Activated T-cell treated with anti-CD3 and anti-CD28 coated beads, Interleukin-2, amount 50 U/mL, for 24 hours (primary cell): Measurements from ENCODE around the gene DDR1.
"Not testable (repeated sequence)": the region's sequence is repeated elsewhere in the genome, so short reads cannot be mapped to it uniquely, and the experiment has no call there.

ENCODE experiments used
- DNase-seq: peaks from one replicate; pipeline ENCODE4 v3.0.0-alpha.2; 2020
- H3K27ac Mint-ChIP-seq: 2 replicates; pipeline ENCODE4 v1.8.0; 2020; ENCODE audit warnings: mild to moderate bottlenecking, mixed read lengths
- H3K27me3 Mint-ChIP-seq: 2 replicates; pipeline ENCODE4 v1.8.0; 2020; ENCODE audit warnings: mixed read lengths
- H3K36me3 Mint-ChIP-seq: 2 replicates; pipeline ENCODE4 v1.8.0; 2020; ENCODE audit warnings: low read depth, mixed read lengths
- H3K4me1 Mint-ChIP-seq: 2 replicates; pipeline ENCODE4 v1.8.0; 2020; ENCODE audit warnings: low read depth, mixed read lengths
- H3K4me3 Mint-ChIP-seq: 2 replicates; pipeline ENCODE4 v1.8.0; 2020; ENCODE audit warnings: mild to moderate bottlenecking, moderate library complexity, mixed read lengths
- H3K9me3 Mint-ChIP-seq: 2 replicates; pipeline ENCODE4 v1.8.0; 2020; ENCODE audit warnings: mixed read lengths

The DDR1 gene

DNA sequence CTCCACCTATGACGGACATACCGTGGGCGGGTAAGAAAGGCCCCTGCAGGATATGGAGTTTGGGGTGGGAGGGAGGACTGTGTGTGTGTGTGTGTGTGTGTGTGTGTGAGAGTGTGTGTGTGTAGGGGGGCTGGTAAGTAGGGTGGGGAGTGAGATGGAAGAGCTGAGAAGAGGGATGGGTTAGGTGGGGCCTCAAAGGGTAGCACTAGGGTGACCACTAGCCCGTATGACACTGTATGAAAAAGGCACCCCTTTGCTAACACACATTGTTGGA is 7.1 kb downstream of the DDR1 start:
- no peaks in the 10 kb centered on the region for H3K27me3 Mint-ChIP-seq
- no peaks in the 10 kb centered on the region for H3K9me3 Mint-ChIP-seq
- H3K36me3 Mint-ChIP-seq, result peaks cover 5% of the 10 kb centered on the region
- peaks cover 6% of the 10 kb centered on the region for H3K4me1 Mint-ChIP-seq
- H3K27ac Mint-ChIP-seq, result no peak overlapping the region
- no peak overlapping the region for H3K4me3 Mint-ChIP-seq
- no peak for DNase-seq

DNA sequence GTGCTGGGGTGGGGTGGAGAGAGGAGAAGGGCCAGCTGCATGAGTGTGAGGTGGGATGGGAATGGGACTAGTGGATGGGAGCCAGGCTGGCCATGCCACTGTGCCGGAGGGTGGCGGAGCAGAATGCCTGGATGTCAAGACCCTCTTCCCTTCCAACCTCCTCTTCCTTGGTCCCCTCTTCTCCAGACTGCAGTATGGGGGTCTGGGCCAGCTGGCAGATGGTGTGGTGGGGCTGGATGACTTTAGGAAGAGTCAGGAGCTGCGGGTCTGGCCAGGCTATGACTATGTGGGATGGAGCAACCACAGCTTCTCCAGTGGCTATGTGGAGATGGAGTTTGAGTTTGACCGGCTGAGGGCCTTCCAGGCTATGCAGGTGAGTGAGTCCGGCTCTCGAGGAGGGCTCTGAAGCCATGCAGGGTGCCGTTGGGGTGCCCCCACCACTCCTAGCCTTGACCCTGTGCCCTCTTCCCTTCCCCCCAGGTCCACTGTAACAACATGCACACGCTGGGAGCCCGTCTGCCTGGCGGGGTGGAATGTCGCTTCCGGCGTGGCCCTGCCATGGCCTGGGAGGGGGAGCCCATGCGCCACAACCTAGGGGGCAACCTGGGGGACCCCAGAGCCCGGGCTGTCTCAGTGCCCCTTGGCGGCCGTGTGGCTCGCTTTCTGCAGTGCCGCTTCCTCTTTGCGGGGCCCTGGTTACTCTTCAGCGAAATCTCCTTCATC is 7.7 kb downstream of the DDR1 start:
- no peak overlapping the region for H3K4me3 Mint-ChIP-seq
- H3K4me1 Mint-ChIP-seq, result no peaks in the 10 kb centered on the region
- H3K36me3 Mint-ChIP-seq, result peaks cover 9% of the 10 kb centered on the region
- no peaks in the 10 kb centered on the region for H3K9me3 Mint-ChIP-seq
- no peaks in the 10 kb centered on the region for H3K27me3 Mint-ChIP-seq
- DNase-seq, result no peak
- H3K27ac Mint-ChIP-seq, result no peak overlapping the region

DNA sequence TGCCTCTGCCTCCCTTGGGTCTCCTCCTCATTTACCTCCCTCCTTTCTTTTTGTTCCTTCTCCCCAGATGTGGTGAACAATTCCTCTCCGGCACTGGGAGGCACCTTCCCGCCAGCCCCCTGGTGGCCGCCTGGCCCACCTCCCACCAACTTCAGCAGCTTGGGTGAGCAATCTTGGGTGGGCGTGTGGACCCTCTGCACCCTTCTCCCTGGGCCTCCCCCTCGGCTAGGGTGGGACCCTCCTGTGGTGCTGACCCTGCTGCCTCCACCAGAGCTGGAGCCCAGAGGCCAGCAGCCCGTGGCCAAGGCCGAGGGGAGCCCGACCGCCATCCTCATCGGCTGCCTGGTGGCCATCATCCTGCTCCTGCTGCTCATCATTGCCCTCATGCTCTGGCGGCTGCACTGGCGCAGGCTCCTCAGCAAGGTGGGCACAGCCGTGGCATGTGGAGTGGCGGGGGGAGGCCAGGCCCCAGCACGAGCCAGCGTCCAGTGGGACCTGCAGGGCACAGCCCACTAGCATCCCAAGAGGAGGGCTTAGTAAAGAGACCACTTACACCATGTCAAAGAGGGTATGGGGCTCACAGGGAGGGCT is 8.8 kb downstream of the DDR1 start:
- Mint-ChIP-seq H3K27ac (no peak overlapping the region), H3K4me1 (no peaks in the 10 kb centered on the region), H3K9me3 (no peaks in the 10 kb centered on the region), H3K4me3 (no peak overlapping the region), H3K36me3 (peaks cover 12% of the 10 kb centered on the region), H3K27me3 (no peaks in the 10 kb centered on the region)
- no peak for DNase-seq

DNA sequence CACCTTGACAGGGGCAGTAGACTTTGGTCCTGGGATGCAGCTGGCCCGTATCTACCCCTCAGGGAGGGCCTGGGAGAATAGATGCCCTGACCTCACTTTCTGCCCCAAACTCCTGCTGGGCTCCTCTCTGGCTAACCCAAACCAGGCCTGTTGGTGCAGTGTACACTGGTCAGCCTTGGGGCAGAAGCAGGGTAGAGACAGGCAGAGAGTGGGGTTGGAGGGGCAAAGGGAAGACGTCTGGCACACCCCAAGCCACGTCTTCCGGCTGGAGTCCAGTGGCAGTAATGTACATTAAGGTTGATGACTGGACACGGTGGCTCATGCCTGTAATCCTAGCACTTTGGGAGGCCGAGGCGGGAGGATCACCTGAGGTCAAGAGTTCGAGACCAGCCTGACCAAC is 9.3 kb downstream of the DDR1 start:
- no peak for DNase-seq
- Mint-ChIP-seq H3K27ac (no peak overlapping the region), H3K9me3 (no peaks in the 10 kb centered on the region), H3K27me3 (no peaks in the 10 kb centered on the region), H3K36me3 (peaks cover 16% of the 10 kb centered on the region), H3K4me3 (no peak overlapping the region), H3K4me1 (no peaks in the 10 kb centered on the region)

DNA sequence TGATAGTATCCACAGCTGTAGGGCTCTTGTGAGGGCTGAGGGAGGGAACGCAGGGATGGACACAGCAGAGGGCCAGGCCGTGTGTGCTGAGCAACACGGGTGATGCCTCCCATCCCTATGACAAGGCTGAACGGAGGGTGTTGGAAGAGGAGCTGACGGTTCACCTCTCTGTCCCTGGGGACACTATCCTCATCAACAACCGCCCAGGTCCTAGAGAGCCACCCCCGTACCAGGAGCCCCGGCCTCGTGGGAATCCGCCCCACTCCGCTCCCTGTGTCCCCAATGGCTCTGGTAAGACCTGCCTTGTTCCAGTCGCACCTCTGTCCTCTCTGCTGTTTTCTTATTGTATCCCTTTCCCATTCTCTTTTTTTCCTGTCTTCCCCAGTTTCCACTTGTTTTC is 10.1 kb downstream of the DDR1 start:
- Mint-ChIP-seq H3K36me3 (peaks cover 20% of the 10 kb centered on the region), H3K9me3 (no peaks in the 10 kb centered on the region), H3K4me3 (no peak overlapping the region), H3K27me3 (no peaks in the 10 kb centered on the region), H3K27ac (no peak overlapping the region), H3K4me1 (no peaks in the 10 kb centered on the region)
- no peak for DNase-seq

DNA sequence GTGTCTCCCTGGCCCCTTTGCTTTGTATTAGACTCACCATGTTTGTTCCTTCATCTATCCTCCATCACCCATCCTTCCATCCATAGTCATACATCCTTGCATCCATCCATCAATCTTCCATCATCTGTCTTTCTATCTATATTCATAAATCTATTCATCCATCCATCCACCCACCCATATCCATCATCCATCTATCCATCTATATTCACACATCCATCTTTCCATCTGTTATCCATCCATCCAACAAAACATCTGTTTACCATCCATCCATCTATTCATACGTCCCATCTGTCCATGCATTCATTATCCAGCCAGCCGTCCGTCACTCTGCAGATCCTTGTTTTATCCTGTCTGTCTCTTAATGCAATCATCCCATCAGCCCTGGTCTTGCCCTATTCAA is 10.6 kb downstream of the DDR1 start:
- no peak for DNase-seq
- Mint-ChIP-seq H3K27ac (no peak overlapping the region), H3K36me3 (peaks cover 20% of the 10 kb centered on the region)

DNA sequence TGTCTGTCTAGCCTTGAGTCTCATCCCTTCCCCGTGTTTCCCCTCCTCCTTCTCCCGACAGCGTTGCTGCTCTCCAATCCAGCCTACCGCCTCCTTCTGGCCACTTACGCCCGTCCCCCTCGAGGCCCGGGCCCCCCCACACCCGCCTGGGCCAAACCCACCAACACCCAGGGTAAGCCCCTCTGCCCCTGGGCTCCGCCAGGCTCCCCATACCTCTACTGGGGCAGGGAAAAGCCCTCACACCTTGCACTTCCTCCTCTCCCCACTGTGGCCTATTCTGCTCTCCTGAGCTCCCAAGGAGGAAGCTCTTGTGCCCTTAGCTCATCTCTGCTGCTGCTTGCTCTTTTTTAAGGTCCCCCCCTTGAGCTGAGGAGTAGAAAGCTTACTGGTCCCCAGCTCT is 11.0 kb downstream of the DDR1 start:
- Mint-ChIP-seq H3K4me1 (no peaks in the 10 kb centered on the region), H3K27ac (no peak overlapping the region), H3K27me3 (no peaks in the 10 kb centered on the region), H3K9me3 (no peaks in the 10 kb centered on the region), H3K36me3 (peaks cover 15% of the 10 kb centered on the region), H3K4me3 (no peak overlapping the region)
- DNase-seq, result no peak

More for the DNA sequence above, 10.6 kb downstream of the DDR1 start:
- no peaks in the 10 kb centered on the region for H3K27me3 Mint-ChIP-seq
- no peaks in the 10 kb centered on the region for H3K4me1 Mint-ChIP-seq
- no peaks in the 10 kb centered on the region for H3K9me3 Mint-ChIP-seq
- no peak overlapping the region for H3K4me3 Mint-ChIP-seq

DNA sequence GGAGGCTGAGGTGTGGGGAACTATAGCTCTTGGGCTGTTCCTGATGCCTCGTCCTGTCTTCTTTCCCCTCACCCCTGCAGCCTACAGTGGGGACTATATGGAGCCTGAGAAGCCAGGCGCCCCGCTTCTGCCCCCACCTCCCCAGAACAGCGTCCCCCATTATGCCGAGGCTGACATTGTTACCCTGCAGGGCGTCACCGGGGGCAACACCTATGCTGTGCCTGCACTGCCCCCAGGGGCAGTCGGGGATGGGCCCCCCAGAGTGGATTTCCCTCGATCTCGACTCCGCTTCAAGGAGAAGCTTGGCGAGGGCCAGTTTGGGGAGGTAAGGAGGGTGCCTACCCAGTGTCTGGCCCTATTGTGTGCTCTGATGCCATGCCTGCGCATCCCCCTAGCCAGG is 12.2 kb downstream of the DDR1 start:
- no peak overlapping the region for H3K27ac Mint-ChIP-seq
- H3K27me3 Mint-ChIP-seq, result no peaks in the 10 kb centered on the region
- peaks cover 3% of the 10 kb centered on the region for H3K4me1 Mint-ChIP-seq
- H3K36me3 Mint-ChIP-seq, result peaks cover 15% of the 10 kb centered on the region
- no peaks in the 10 kb centered on the region for H3K9me3 Mint-ChIP-seq
- no peak overlapping the region for H3K4me3 Mint-ChIP-seq
- no peak for DNase-seq

DNA sequence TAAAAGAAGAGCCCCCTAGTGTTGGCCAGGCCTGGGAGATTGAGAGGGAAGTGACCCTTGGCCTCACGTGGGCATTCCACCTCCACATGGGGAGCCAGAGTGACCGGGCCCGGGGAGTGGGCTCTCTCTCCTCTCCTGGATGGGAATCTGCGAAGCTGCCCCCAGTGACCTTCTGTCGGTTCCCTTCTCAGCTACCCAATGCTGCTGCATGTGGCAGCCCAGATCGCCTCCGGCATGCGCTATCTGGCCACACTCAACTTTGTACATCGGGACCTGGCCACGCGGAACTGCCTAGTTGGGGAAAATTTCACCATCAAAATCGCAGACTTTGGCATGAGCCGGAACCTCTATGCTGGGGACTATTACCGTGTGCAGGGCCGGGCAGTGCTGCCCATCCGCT is 13.6 kb downstream of the DDR1 start:
- Mint-ChIP-seq H3K27me3 (no peaks in the 10 kb centered on the region), H3K27ac (no peak overlapping the region), H3K4me1 (peaks cover 3% of the 10 kb centered on the region), H3K4me3 (no peak overlapping the region), H3K36me3 (peaks cover 15% of the 10 kb centered on the region), H3K9me3 (no peaks in the 10 kb centered on the region)
- DNase-seq, result no peak

DNA sequence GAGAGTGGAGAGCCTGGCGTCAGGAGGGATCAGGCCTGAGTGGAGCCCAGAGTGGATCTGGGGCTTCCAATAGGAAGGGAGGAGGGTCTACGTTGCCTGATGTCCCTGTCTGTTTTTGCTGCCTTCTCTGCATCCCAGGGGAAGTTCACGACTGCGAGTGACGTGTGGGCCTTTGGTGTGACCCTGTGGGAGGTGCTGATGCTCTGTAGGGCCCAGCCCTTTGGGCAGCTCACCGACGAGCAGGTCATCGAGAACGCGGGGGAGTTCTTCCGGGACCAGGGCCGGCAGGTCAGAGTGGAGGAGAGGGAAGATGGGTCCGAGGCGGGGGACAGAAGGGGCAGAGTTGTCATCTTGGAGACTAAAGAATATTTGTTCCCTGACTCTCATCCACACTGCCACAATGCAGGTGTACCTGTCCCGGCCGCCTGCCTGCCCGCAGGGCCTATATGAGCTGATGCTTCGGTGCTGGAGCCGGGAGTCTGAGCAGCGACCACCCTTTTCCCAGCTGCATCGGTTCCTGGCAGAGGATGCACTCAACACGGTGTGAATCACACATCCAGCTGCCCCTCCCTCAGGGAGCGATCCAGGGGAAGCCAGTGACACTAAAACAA is 14.5 kb downstream of the DDR1 start:
- no peak overlapping the region for H3K4me3 Mint-ChIP-seq
- H3K27me3 Mint-ChIP-seq, result no peaks in the 10 kb centered on the region
- DNase-seq, result no peak
- peaks cover 3% of the 10 kb centered on the region for H3K4me1 Mint-ChIP-seq
- peak overlapping the region; percentile 53 for H3K27ac Mint-ChIP-seq
- H3K9me3 Mint-ChIP-seq, result no peaks in the 10 kb centered on the region
- peaks cover 15% of the 10 kb centered on the region for H3K36me3 Mint-ChIP-seq

DNA sequence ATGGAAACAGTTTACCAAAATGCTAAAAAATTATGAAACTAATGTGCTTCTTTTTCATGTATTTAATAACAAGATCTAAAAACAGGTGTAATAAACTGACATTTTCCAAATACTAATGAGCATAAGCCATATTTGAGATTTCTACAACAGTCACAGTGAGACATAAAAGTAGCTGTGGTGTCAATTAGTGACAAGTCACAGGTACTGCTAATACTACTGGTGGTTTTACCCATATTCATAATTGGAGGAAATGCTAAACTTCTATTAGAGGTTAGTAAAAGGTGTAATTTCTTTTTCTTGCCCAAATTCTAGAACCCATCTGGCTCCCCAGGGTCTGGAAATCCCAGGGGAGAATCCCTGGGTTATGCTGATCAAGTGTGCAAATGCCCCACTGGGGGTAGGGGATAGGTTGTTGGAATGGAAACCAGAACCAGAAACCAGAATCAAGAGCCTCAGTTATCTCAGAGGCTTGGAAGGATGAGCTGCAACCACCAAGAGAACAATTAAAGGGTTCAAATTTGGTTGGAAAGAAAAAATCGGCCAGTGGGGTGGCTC is 16.6 kb downstream of the DDR1 start:
- Mint-ChIP-seq H3K27me3 (no peaks in the 10 kb centered on the region), H3K4me3 (no peak overlapping the region), H3K4me1 (peaks cover 3% of the 10 kb centered on the region), H3K9me3 (no peaks in the 10 kb centered on the region), H3K36me3 (peaks cover 15% of the 10 kb centered on the region), H3K27ac (no peak overlapping the region)
- DNase-seq, result no peak

DNA sequence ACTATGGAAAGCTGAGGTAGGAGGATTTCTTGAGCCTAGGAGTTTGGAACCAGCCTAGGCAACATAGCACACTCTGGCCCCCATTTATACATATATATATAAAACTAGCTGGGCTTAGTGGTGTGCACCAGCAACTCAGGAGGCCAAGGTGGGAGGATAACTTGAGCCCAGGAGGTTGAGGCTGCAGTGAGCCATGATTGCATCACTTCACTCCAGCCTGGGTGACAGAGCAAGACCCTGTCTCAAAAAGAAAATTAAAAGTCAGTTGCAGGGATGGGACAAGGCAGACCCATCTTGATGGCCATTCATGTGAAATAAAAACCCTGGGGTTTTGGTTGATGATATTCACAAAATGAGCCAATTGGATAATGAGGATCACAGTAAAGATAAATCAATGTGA is 17.1 kb downstream of the DDR1 start:
- Mint-ChIP-seq H3K27ac (no peak overlapping the region), H3K27me3 (no peaks in the 10 kb centered on the region), H3K36me3 (peaks cover 15% of the 10 kb centered on the region), H3K4me1 (peaks cover 3% of the 10 kb centered on the region), H3K4me3 (no peak overlapping the region), H3K9me3 (no peaks in the 10 kb centered on the region)
- DNase-seq, result no peak

DNA sequence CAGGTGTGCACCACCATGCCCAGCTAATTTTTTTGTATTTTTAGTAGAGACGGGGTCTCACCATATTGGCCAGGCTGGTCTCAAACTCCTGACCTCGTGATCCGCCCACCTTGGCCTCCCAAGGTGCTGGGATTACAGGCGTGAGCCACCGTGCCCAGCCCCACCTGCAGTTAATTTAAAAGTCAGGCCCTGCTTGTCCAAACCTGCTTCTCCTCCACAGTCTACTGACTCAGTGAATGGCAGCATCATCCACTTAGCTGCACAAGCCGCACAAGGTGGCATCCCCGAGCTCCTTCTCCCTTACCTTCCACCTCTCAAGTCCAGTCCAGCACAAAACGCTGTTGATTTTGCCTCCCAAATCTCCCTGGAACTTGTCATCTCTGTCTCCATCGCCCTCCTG is 17.9 kb downstream of the DDR1 start:
- not testable (repeated sequence) for H3K4me3 Mint-ChIP-seq, H3K9me3 Mint-ChIP-seq, H3K4me1 Mint-ChIP-seq, DNase-seq, H3K27ac Mint-ChIP-seq, H3K27me3 Mint-ChIP-seq
- peaks cover 11% of the 10 kb centered on the region for H3K36me3 Mint-ChIP-seq

DNA sequence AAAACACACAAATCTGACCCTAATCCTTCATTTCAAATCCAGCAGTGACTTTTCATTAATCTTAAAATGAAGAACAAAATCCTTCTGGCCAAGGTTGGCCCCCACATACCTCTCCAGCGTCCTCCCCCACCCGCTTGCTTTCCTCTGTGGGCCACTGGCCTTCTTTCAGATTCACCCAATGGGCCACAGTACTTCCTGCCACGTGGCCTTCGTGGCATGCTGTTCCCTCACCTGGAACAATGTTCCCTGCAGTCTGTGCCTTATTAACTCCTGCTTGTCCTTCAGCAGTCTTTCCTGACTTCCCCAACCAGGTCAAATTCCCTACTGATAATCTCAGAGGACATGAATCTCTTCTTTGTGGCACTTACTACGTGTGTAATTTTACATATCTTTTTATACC is 18.4 kb downstream of the DDR1 start:
- H3K27me3 Mint-ChIP-seq, result no peaks in the 10 kb centered on the region
- H3K4me1 Mint-ChIP-seq, result peaks cover 8% of the 10 kb centered on the region
- DNase-seq, result no peak
- peaks cover 11% of the 10 kb centered on the region for H3K36me3 Mint-ChIP-seq
- H3K4me3 Mint-ChIP-seq, result no peak overlapping the region
- no peak overlapping the region for H3K27ac Mint-ChIP-seq
- no peaks in the 10 kb centered on the region for H3K9me3 Mint-ChIP-seq

DNA sequence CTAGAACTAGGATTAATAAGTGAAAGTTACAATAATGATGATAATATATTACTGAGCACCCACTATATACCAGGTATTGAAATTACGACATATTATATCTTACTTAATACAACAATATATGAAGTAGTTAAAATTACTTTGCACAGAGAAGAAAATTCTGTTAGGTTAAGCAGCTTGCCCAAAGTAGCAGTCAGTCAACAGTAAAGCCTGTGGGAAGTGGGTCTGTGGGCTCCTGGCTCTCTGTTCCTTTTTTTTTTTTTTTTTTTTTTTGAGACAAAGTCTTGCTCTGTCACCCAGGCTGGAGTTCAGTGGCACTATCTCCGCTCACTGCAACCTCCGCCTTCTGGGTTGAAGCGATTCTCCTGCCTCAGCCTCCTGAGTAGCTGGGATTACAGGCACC is 18.9 kb downstream of the DDR1 start:
- H3K36me3 Mint-ChIP-seq, result peaks cover 10% of the 10 kb centered on the region
- H3K9me3 Mint-ChIP-seq, result no peaks in the 10 kb centered on the region
- no peak for DNase-seq
- peaks cover 12% of the 10 kb centered on the region for H3K4me1 Mint-ChIP-seq
- no peak overlapping the region for H3K27ac Mint-ChIP-seq
- H3K27me3 Mint-ChIP-seq, result no peaks in the 10 kb centered on the region
- H3K4me3 Mint-ChIP-seq, result no peak overlapping the region
